Measurements from ENCODE around the gene UNC93A.
A peak's percentile ranks its signal among the peaks of the same experiment; 100 is the strongest.
"Not testable (repeated sequence)": the region's sequence is repeated elsewhere in the genome, so short reads cannot be mapped to it uniquely, and the experiment has no call there.

The UNC93A gene

GRCh38 chr6:167345960-167346359, 54.8 kb downstream of the UNC93A start:
- no peak for DNase-seq

GRCh38 chr6:167347226-167347625, 56.1 kb downstream of the UNC93A start:
- no peak for DNase-seq

- peak; percentile 58 for DNase-seq
Observed at GRCh38 chr6:167349631-167350274, 58.6 kb downstream of the UNC93A start.

GRCh38 chr6:167350275-167350696, 59.2 kb downstream of the UNC93A start:
- peak; percentile 58 for DNase-seq

GRCh38 chr6:167350731-167351655, 59.9 kb downstream of the UNC93A start:
- peak; percentile 88 for DNase-seq

GRCh38 chr6:167351656-167352345, 60.7 kb downstream of the UNC93A start:
- DNase-seq = no peak

GRCh38 chr6:167356874-167357273, 65.8 kb downstream of the UNC93A start:
- DNase-seq = no peak

GRCh38 chr6:167358394-167358793, 67.3 kb downstream of the UNC93A start:
- not testable (repeated sequence) for DNase-seq

GRCh38 chr6:167361170-167361569, 70.1 kb downstream of the UNC93A start:
- not testable (repeated sequence) for DNase-seq

All from NCI-H1105 treated with DMSO at 0.1 percent for 48 hours (cell line).